K562 (cell line): ENCODE data around the gene ANO8. TPM values are rescaled to one million over a fixed set of nuclear protein-coding genes. Genes with fewer than 3 reads are reported as not detected.

Experiments
- CHD7 ChIP-seq: fragments of 200-600 bp; sonication (generic); IDR thresholded peaks from one replicate; pipeline ENCODE4 v1.6.1; 2012; ENCODE audit warnings: mild to moderate bottlenecking, low read depth, low read length, inconsistent platforms
- COPS2 ChIP-seq: fragments of 450-650 bp; conservative IDR thresholded peaks from 2 replicates; pipeline ENCODE4 v1.6.1; 2016; ENCODE audit warnings: mild to moderate bottlenecking, moderate library complexity
- FIP1L1 ChIP-seq: fragments of 200-400 bp; formaldehyde crosslinking; IDR thresholded peaks from 2 replicates; pipeline ENCODE4 v1.6.1; 2018; ENCODE audit warnings: mild to moderate bottlenecking, low read depth, low read length; ENCODE audit not compliant: poor library complexity, severe bottlenecking
- FOXM1 ChIP-seq, 2 experiments: fragments of 450-650 bp in 1 of 2; sonication (generic) in 1 of 2; formaldehyde crosslinking in 1 of 2; IDR thresholded peaks; 2 replicates each; pipeline versions ENCODE4 v1.6.1 to v1.9.0; 2017 to 2022; ENCODE audit warnings: low read depth in 2 of 2, mild to moderate bottlenecking in 2 of 2, missing genetic modification reagents in 1 of 2, moderate library complexity in 1 of 2
- SREBF1 ChIP-seq: fragments of 150-350 bp; IDR thresholded peaks from 2 replicates; pipeline ENCODE4 v1.6.1; 2014; ENCODE audit warnings: antibody characterized with exemption, low read depth, low read length, borderline replicate concordance
- ZNF217 ChIP-seq: sonication (generic); formaldehyde crosslinking; IDR thresholded peaks from 2 replicates; pipeline ENCODE4 v1.8.0; 2022; ENCODE audit warnings: mild to moderate bottlenecking, missing genetic modification reagents
- ZNF589 ChIP-seq: fragments of 200-800 bp; sonication (Bioruptor generic); IDR thresholded peaks from 2 replicates; pipeline ENCODE4 v1.6.1; 2016; ENCODE audit warnings: low read depth, missing genetic modification characterization, missing compliant biosample characterization
- polyA plus RNA-seq, 8 experiments: library from polyadenylated mRNA; depleted of rRNA in 4 of 8; stranded (reverse) in 5 of 8; unstranded in 3 of 8; fragments of >200 nt; fragmentation: Nextera tagmentation in 2 of 8; fragmentation: Illumina TruSeq in 1 of 8; extraction: Ambion mirVana in 2 of 8; extraction: Trizol in 1 of 8; gene quantifications; 2 replicates each; pipeline versions ENCODE4 v1.2.1 to v1.2.3, GENCODE V29; 2011 to 2014; ENCODE audit warnings: inconsistent platforms in 1 of 8, missing spikeins in 1 of 8
- total RNA-seq, 7 experiments: library from RNA; depleted of rRNA in 6 of 7; stranded (reverse); fragments of >200 nt in 6 of 7; fragmentation: Illumina TruSeq in 2 of 7; extraction: Trizol in 2 of 7; gene quantifications; 2 replicates each; pipeline versions ENCODE4 v1.2.1 to v1.2.3, GENCODE V29; 2011 to 2021; ENCODE audit warnings: low replicate concordance in 1 of 7
- TF ChIP-seq, protein P1 (sequence below): sonication (generic); formaldehyde crosslinking; IDR thresholded peaks from 2 replicates; pipeline ENCODE4 v1.5.0; 2020; ENCODE audit warnings: missing genetic modification reagents

The ANO8 gene
- total and polyA plus RNA-seq, 9 of the 15 experiments (the other 6 are each of a cell fraction or from before 2014, with no cell fraction given), result 0.07 to 7.6 (median 2.3) TPM; not detected in 1

DNA sequence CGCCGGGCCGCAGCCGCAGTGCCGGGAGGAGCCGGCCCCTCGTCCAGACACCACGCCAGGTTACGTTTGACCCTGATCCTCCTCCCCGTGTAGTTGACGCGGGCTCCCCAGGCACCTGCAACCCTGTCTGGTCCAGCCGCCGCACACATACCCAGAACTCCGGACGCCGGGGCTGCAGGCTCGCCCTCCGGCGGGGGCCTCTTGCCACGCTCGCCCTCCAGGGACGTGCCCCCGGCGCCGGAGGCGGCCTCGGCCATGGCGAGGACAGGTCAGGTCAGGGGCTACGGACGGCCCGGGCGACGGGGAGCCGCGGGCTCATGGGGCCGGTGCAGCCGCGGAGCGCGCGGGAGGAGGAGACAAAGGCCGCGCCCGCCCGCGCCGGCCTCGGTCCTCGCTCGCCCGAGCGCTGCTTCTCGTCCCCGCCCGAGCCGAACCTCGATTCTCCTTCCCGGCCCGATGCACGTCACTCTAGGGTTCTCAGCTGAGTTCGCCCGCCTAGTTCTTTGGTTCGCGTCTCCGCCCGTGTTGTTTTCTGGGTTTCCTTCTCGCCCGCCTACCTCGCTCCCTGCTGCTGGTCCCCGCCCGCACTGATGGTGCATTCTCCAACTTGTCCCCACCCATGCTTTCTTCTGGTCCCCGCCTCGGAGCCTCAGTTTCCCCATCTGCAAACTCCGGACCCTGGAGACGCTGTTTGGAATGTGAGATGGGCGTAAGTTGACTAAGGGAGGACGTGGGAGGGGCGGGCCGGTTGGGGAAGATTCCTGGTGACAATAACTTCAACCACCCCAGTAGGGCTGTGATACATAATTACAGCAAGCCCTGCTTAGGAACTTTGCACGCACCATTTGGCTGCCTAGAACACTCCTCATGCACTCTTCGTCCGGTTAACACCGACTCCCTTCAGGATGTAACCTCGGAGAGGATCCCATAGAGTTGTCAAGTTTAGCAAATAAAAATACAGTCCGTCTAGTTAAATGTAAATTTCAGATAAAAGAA lies at the start of gene ANO8 (continued):
- TF ChIP-seq CHD7 (no peak), FOXM1 (IDR thresholded peaks at IDR 0.05; ENCODE audit: low read depth) (peak; percentile 85), FOXM1 (CRISPR knock-in tag; IDR thresholded peaks at IDR 0.05; ENCODE audit: low read depth) (no peak), ZNF217 (no peak), SREBF1 (0 out of 2 replicates have a peak, but pooled peaks have one; percentile 28), ZNF589 (CRISPR knock-in tag) (no peak), COPS2 (no peak), FIP1L1 (peak; percentile 98)
- TF ChIP-seq, protein P1, sequence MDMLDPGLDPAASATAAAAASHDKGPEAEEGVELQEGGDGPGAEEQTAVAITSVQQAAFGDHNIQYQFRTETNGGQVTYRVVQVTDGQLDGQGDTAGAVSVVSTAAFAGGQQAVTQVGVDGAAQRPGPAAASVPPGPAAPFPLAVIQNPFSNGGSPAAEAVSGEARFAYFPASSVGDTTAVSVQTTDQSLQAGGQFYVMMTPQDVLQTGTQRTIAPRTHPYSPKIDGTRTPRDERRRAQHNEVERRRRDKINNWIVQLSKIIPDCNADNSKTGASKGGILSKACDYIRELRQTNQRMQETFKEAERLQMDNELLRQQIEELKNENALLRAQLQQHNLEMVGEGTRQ, result no peak
